GM21381 (cell line): ENCODE data around the gene ATP1A3.
"Not testable (repeated sequence)": the region's sequence is repeated elsewhere in the genome, so short reads cannot be mapped to it uniquely, and the experiment has no call there.

ENCODE experiments used
- ATAC-seq: cut with Tn5 transposase; IDR thresholded peaks from one replicate; pipeline ENCODE4 v1.9.1; 2021; ENCODE audit warnings: mild to moderate bottlenecking, moderate library complexity; ENCODE audit not compliant: unreplicated experiment

Gene ATP1A3

DNA sequence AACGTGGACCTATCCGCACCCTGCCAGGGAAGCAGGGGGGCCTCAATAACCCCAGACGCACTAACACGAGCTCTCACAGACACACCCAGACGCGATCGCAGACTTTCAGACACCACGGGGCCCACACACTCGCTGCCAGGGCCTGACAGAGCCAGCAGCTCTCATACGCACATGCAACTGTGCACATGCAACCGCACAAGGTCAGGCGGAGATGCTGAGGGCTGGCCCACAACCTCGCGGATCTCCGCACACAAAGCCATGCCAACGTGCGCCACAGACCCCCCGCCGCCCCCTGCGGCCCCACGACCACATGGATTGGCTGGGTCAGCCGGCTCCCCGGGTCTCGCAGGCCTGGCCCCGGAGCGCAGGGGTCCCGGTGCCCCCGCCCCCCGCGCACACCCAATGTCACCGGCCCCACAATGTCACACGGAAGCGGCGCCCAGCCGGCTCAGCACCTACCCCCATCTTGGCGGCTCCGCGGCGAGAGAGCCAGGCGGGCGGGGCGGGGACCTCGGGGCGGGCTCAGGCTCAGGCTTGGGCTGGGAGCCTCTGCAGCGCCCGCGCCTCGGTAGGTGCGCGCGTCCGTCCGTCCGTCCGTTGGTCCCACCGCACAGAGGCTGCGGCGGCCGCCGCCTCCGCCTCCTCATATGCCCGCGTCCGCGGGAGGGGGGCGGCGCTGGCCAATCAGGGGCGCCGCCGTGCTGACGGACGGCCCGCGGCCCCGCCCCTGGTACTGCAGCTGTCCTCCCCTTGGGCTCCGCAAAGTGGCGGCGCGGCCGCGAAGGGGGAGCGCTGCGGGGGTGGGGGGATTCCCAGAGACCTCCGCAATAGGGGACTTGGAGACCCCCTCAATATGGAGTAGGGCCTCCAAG, at the start of gene ATP1A3:
ATP1A3 (minus strand) TSS at position 619 of the 872 bp plus-strand sequence; CDS start at position 465, 154 bp downstream.
- ATAC-seq = no peak

- ATAC-seq = no peak
Observed at GRCh38 chr19:42042455-42043170, 48.6 kb upstream of the ATP1A3 start.

- ATAC-seq = not testable (repeated sequence)
Observed at GRCh38 chr19:42040491-42040890, 46.5 kb upstream of the ATP1A3 start.

GRCh38 chr19:42040031-42040430, 46.0 kb upstream of the ATP1A3 start:
- ATAC-seq = no peak

DNA sequence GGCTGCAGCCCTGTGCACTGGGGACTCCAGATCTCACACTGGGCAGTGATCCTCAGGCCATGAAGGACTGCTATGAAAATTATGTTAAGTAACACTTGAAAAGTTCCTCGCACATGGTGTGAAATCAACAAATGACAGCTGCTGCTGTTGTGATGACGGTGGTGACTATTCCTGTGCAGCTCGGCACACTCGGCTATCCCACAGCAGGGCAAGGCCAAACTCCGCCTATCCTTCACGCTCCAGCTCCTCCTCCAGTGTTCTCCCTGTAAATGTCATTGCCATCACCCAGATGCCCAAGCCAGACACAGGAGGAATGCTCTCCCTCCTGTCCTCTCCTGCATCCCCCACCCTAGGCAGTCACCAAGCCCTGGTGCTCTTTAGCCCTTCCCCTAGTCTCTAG, 44.6 kb upstream of the ATP1A3 start:
- ATAC-seq = no peak

- no peak for ATAC-seq
Observed at GRCh38 chr19:42037649-42038048, 43.6 kb upstream of the ATP1A3 start.

GRCh38 chr19:42034640-42035391, 40.8 kb upstream of the ATP1A3 start:
- ATAC-seq = not testable (repeated sequence)

- no peak for ATAC-seq
Observed at GRCh38 chr19:42033413-42033812, 39.4 kb upstream of the ATP1A3 start.

DNA sequence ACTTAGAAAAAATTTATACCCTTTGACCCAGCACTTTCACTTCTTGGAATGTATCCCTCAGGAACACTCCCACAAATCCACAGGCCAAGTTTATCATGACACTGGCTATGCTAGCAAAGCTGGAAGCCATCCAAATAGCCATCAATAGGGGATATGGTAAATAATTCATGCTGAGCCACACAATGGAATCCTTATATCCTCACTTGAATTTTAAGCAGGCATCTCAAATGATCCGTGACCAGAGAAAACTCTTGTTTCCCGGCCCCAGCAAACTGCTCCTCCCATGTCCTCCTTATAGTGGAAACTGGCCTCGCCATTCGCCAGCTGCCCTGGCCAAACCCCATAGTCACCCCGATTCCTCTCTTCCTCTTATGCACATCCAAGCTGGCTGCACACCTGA, 38.4 kb upstream of the ATP1A3 start:
- no peak for ATAC-seq

DNA sequence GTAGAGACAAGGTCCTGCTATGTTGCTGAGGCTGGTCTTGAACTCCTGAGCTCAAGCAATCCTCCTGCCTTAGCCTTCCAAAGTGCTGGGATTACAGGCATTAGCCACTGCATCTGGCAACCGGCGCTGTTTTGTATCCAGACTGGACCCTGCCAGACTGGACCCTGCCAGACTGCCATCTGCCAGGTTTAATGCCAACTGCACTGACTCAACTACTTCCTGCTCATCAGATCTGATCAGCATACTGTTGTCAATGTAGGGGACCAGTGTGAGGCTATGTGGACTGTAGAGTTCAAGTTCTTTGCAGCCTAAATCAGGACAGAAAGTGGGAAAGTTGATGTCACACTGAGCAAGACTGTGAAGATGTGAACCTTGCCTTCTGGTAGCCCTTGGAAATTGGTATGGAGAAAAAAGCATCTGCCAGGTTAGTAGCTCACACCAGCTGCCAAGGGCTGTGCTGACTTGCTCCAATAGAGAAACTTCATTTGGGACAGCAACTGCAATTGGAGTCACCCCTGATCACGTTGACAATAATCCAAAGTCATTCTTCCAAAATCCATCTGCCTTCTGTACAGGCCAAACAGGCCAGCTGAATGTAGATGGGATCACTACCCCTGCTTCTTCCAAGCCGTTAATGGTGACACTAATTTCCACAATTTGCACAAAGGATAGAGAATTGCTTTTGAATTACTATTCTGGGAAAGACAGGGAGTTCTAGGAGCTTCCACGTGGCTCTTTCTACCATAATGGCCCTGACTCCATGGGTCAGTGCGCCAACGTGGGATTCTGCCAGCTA, 36.8 kb upstream of the ATP1A3 start:
- no peak for ATAC-seq

GRCh38 chr19:42028304-42029216, 34.5 kb upstream of the ATP1A3 start:
- no peak for ATAC-seq

DNA sequence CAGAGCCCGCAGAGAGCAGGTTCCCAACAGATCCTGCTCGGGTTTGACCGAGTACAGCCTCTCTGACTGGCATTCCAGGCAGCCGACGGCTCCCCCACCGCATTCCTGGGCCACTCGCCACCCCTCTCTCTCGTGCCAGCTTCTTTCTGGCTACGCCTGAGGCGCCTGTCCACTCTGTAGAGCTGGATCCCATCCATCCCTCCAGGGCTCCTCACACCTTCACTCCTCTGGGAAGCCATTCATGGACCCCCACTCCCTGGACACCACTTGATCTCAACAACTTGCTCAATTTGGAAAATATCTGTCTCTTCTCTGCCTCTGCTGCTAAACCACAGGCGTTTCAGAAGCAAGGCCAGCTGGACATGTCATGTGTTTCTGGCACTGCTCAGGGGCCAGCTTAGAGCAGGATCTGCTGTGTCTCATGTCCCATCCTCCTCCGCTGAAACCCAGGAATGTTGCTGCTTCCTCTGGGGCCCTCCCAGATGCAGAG, 30.6 kb upstream of the ATP1A3 start:
- ATAC-seq = no peak

DNA sequence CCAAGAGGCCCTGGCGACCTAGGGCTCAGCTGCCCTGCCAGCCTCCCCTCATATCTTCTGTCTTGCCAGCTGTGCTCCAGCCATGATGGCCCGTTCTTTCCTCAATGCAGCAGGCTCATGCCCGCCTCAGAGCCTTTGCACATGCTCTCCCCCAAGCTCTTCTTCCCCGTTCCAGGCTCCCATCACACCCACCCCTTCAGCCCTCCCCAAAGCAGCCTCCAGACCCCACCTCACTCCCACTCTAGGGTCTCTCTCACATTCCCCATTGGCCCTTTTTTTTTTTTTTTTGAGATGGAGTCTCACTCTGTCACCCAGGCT, 29.9 kb upstream of the ATP1A3 start:
- no peak for ATAC-seq

DNA sequence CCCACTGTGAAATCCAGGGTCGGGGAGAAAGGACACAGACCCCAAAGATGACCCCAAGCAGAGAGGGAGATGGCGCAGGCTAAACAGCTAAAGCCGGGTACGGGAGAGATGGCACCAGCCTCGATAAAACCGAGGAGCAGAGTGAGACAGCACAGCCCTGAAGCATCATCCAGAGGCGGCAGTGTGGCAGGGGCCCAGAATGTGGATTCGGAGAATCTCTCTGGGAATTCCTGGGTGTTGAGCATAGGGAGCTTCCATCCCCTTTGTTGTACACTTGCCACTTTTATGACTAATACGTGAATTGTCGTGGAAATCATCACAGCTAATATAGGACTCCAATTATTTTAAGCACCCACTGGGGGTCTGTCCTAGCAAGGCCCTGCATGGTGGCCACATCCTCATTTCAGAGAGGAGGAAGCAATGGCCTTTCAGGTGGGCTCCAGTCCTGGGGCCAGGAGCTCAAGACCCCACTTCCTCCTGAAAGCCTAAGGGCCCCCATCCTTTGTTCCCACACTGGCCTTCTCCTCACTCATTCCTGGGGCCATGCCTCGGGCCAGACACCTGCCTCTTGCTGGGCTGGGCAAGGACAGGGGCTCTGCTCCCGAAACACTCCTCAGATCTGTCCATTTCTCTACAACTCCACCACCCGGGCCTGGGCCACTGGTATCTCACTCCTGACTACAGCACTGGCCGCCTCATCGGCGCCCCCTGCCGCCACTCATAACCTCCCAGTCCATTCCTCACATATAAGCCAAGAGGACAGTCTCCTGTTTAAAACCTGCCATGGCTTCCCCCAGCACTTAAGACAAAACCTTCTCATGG, 29.3 kb upstream of the ATP1A3 start:
- ATAC-seq = no peak

DNA sequence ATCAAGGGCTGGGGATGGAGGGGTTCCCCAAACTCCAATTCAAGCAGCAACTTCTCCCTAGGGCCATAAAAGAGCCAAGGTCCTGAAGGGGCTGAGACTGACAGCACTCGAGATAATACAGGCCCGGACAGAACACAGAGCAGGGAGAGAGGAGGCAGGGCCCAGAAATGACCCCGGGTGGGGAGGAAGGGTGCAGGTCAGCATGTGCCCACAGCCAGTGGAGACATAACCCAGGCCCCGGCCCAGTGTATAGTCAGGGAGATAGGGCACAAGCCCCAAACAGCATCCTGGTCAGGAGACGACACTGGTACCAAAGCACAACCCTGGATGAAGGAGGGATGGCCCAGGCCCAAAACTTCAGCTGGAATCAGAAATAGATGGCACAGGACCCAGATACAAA, 28.6 kb upstream of the ATP1A3 start:
- ATAC-seq = no peak

- ATAC-seq = no peak
Observed at GRCh38 chr19:42021185-42021584, 27.2 kb upstream of the ATP1A3 start.

DNA sequence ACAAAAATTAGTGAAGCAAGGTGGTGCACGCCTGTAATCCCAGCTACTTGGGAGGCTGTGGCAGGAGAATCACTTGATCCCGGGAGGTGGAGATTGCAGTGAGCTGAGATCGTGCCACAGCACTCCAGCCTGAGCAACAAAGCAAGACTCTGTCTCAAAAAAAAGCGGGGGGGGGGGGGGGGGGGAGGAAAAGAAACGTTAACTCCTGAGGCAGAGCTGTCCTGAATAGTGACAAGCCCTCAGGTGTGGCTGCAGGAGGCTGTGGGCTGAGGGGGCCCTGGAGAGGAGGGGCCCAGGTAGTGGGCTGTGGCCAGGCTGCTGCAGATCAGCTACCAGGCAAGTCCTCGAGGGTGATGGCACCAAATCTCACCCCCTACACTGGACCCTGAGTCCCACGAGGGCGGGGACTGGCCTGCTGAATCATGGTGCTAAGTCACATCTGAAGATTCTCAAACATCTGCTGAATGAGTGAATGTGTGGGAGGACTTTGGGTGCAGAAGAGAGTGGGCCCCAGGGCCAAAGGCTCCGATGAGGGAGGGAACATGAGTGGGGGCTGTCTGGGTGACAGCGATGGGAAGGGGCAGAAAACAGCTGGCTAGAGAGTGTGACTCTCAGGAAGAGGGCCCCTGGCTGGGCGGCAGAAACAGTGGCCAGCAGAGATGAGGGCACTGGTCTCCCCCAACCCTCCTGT, 24.6 kb upstream of the ATP1A3 start:
- ATAC-seq = no peak

GRCh38 chr19:42017040-42017439, 23.0 kb upstream of the ATP1A3 start:
- no peak for ATAC-seq
